Neuronal stem cell (in vitro differentiated cells): ENCODE measurements around the gene PPIA.

Experiments
- DNase-seq: peaks from one replicate; pipeline ENCODE4 v3.0.0-alpha.2; 2013; ENCODE audit warnings: low spot score
- H2AFZ ChIP-seq: one replicate; pipeline ENCODE4 v1.6.1; 2013; ENCODE audit warnings: mild to moderate bottlenecking, low read length, inconsistent platforms
- H2AK5ac ChIP-seq: 2 replicates; pipeline ENCODE4 v1.6.1; 2013; ENCODE audit warnings: low read depth, mild to moderate bottlenecking, inconsistent platforms, low read length, moderate library complexity, mixed read lengths
- H2BK120ac ChIP-seq: 2 replicates; pipeline ENCODE4 v1.6.1; 2013; ENCODE audit warnings: low read depth, mild to moderate bottlenecking, inconsistent platforms, low read length, moderate library complexity, mixed read lengths
- H2BK12ac ChIP-seq: one replicate; pipeline ENCODE4 v1.6.1; 2013; ENCODE audit warnings: low read length, inconsistent platforms
- H2BK15ac ChIP-seq: 2 replicates; pipeline ENCODE4 v1.6.1; 2013; ENCODE audit warnings: mild to moderate bottlenecking, low read length, inconsistent platforms, mixed read lengths
- H2BK5ac ChIP-seq: one replicate; pipeline ENCODE4 v1.6.1; 2013; ENCODE audit warnings: inconsistent platforms, mild to moderate bottlenecking, low read length, moderate library complexity
- H3K14ac ChIP-seq: one replicate; pipeline ENCODE4 v1.6.1; 2013; ENCODE audit warnings: low read length, inconsistent platforms
- H3K18ac ChIP-seq: 2 replicates; pipeline ENCODE4 v1.6.1; 2013; ENCODE audit warnings: low read length, inconsistent platforms
- H3K23ac ChIP-seq: 2 replicates; pipeline ENCODE4 v1.6.1; 2013; ENCODE audit warnings: low read depth, mild to moderate bottlenecking, mixed read lengths, low read length, inconsistent platforms; ENCODE audit not compliant: poor library complexity
- H3K27ac ChIP-seq: replicated peaks from 3 replicates; pipeline ENCODE4 v1.5.1; 2013; ENCODE audit warnings: low read length, inconsistent platforms
- H3K27me3 ChIP-seq, 3 experiments: 2 replicates each; pipeline ENCODE4 v1.6.1; 2013; ENCODE audit warnings: low read length in 3 of 3, mild to moderate bottlenecking in 2 of 3, inconsistent platforms in 1 of 3, low read depth in 1 of 3, mixed read lengths in 1 of 3, moderate library complexity in 1 of 3; ENCODE audit not compliant: control insufficient read depth in 3 of 3, insufficient read depth in 3 of 3
- H3K36me3 ChIP-seq, 2 donors: replicated peaks in 1 of 2; 2 replicates each; pipeline ENCODE4 v1.6.1; 2013; ENCODE audit warnings: low read length in 2 of 2; ENCODE audit not compliant: control insufficient read depth in 2 of 2, insufficient read depth in 2 of 2
- H3K4ac ChIP-seq: 2 replicates; pipeline ENCODE4 v1.6.1; 2013; ENCODE audit warnings: inconsistent platforms, mild to moderate bottlenecking, low read length, moderate library complexity
- H3K4me1 ChIP-seq, 2 donors: 1 replicate in 1 of 2; 2 replicates in 1 of 2; pipeline ENCODE4 v1.6.1; 2013; ENCODE audit warnings: low read length in 2 of 2, low read depth in 1 of 2; ENCODE audit not compliant: control insufficient read depth in 2 of 2, insufficient read depth in 1 of 2
- H3K4me2 ChIP-seq: one replicate; pipeline ENCODE4 v1.6.1; 2013; ENCODE audit warnings: mild to moderate bottlenecking, low read length, inconsistent platforms; ENCODE audit not compliant: insufficient read depth, poor library complexity, severe bottlenecking
- H3K4me3 ChIP-seq, 2 donors: 2 replicates each; pipeline ENCODE4 v1.5.1; 2013; ENCODE audit warnings: low read length in 2 of 2, mild to moderate bottlenecking in 2 of 2, inconsistent platforms in 1 of 2, moderate library complexity in 1 of 2
- H3K79me1 ChIP-seq: one replicate; pipeline ENCODE4 v1.6.1; 2013; ENCODE audit warnings: low read depth, mild to moderate bottlenecking, inconsistent platforms, low read length, moderate library complexity
- H3K9ac ChIP-seq: one replicate; pipeline ENCODE4 v1.6.1; 2013; ENCODE audit warnings: mild to moderate bottlenecking, low read depth, low read length, inconsistent platforms; ENCODE audit not compliant: poor library complexity
- H3K9me3 ChIP-seq, 2 donors: replicated peaks in 1 of 2; 2 replicates each; pipeline versions ENCODE3 to v1.6.1; 2013; ENCODE audit warnings: low read length in 2 of 2, mild to moderate bottlenecking in 2 of 2, inconsistent platforms in 1 of 2, low read depth in 1 of 2, mixed read lengths in 1 of 2, moderate library complexity in 1 of 2; ENCODE audit not compliant: control insufficient read depth in 2 of 2, insufficient read depth in 1 of 2
- H4K8ac ChIP-seq: one replicate; pipeline ENCODE4 v1.6.1; 2013; ENCODE audit warnings: low read depth, mild to moderate bottlenecking, inconsistent platforms, low read length, moderate library complexity
- H4K91ac ChIP-seq: one replicate; pipeline ENCODE4 v1.6.1; 2013; ENCODE audit warnings: low read length, low read depth, mild to moderate bottlenecking, inconsistent platforms; ENCODE audit not compliant: poor library complexity
- WGBS, 2 donors: extraction: QIAGEN DNeasy Blood & Tissue Kit; methylation state at CpG; one replicate each; pipeline ENCODE4 v1.1.7; 2013; ENCODE audit warnings: missing lambda C conversion rate in 2 of 2, mixed read lengths in 1 of 2; ENCODE audit not compliant: insufficient read length in 2 of 2, insufficient replicate concordance in 1 of 2; ENCODE audit errors: extremely low coverage in 2 of 2; 5-methylcytosine and 5-hydroxymethylcytosine counted together

The PPIA gene

DNA sequence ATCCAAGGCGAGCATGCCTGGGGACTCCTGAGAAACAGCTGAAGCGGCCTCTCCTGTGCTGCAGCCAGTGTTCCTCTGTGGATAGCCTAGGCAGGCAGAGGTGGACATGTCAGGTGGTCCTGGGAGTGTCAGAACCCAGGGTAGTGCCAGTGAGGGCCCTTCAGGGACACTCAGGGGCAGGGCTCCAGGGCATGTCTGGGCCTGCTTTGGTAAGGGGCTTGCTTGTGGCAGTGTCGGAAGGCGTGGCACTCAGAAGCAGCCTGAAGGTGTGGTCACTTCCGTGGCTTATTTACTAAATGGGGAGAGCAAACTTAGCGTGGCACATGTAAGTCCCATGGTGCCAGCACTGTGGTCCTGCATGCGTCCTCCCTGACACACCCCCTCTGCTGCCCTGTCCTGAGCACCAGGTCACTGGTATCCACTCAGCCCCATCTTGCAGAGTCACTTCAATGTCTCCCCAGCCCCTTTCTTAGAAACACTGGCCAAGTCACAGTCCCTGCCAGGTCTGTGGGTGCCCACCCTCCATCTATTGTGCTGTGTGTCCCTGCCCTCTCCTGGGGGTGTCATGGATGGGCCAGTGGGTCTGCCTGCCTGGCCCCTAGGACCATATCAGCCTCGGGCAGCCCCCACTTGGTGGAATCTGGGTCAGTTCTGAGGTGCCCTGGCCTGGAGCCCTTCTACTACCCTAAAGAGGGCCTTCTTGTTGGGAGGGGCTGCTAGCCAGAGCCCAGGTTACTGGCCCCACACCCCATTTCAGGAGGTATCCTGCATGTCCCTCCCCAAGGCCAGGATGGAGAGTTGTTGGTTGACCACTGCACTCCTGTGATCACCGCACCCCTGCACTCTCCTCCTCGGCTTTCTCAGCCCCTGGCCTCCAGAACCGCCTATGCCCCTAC lies 41.4 kb upstream of the PPIA start:
- H3K79me1 ChIP-seq: peaks cover 7% of the 10 kb centered on the region
- DNase-seq: no peak
- H3K4me3 ChIP-seq: no peak overlapping the region
- H3K23ac ChIP-seq: peak overlapping the region; percentile 87
- no peak overlapping the region for H2AFZ ChIP-seq
- peak overlapping the region; percentile 28 for H3K18ac ChIP-seq
- H3K36me3 ChIP-seq: peaks cover 24 to 48% of the 10 kb centered on the region in 2 donors
- H3K14ac ChIP-seq: no peak overlapping the region
- no peaks in the 10 kb centered on the region for H3K27me3 ChIP-seq
- H3K4me2 ChIP-seq: no peak overlapping the region
- peak overlapping the region; percentile 61 for H2AK5ac ChIP-seq
- peak overlapping the region; percentile 89 for H2BK5ac ChIP-seq
- H2BK120ac ChIP-seq: peak overlapping the region; percentile 83
- H2BK12ac ChIP-seq: peak overlapping the region; percentile 63
- peak overlapping the region; percentile 23 for H4K8ac ChIP-seq
- WGBS, 2 donors: no CpG with 5 or more reads among the region's 11 CpGs
- H3K9ac ChIP-seq: no peak overlapping the region
- no peak overlapping the region for H3K27ac ChIP-seq
- no peaks in the 10 kb centered on the region for H3K9me3 ChIP-seq
- no peak overlapping the region for H4K91ac ChIP-seq
- peak overlapping the region; percentile 26 for H2BK15ac ChIP-seq
- peaks cover 5 to 10% of the 10 kb centered on the region in 2 donors for H3K4me1 ChIP-seq
- H3K4ac ChIP-seq: peak overlapping the region; percentile 72

DNA sequence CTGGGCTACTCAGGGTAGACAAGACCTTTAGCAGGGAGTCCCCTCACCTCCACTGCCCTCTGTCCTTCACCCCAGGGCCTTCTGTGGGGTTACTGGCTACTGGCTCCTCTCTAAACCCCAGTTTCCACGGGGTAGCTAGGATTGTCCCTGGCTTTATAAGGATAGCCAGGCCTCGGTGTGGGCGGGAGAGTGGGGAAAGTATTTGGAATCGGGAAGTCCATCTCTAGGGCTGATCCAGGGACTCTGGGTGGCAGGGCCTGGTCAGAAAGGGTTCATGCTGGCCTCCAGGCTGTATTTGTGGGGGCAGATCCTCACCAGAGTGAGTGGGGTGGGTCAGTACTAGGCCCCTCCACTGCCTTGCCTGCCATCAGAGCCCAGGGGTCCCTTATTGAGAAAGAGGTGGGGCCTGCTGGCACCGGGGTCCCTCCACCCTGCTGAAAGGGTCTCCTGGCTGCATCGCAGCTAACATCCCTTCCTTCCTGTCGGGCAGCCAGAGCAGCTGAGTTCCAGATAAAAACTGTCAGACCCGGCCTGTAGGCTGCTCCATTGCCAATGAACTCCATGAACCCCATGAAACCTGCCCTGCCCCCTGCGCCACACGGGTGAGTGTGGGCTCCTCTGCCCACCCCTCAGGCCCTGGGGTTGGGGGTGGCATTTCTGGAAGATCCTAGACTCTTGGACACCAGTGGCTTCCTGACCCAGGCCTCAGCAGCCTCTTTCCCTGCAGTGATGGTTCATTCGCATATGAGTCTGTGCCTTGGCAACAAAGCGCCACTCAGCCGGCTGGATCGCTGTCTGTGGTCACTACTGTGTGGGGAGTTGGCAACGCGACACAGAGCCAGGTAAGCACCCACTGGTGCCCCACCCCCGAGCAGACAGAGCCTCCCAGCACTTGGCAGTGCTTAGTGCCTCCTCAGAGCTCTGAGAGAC lies 40.5 kb upstream of the PPIA start:
- Histone ChIP-seq H3K14ac (no peak overlapping the region), H3K4me3 (no peak overlapping the region), H3K9me3 (no peaks in the 10 kb centered on the region), H3K23ac (peak overlapping the region; percentile 55), H3K36me3 (peaks cover 29 to 48% of the 10 kb centered on the region in 2 donors), H2BK12ac (no peak overlapping the region), H3K18ac (peak overlapping the region; percentile 28), H3K27ac (no peak overlapping the region), H3K4me1 (peaks cover 3 to 10% of the 10 kb centered on the region in 2 donors), H2BK15ac (no peak overlapping the region), H3K4me2 (no peak overlapping the region), H3K27me3 (no peaks in the 10 kb centered on the region), H2AFZ (no peak overlapping the region), H4K91ac (no peak overlapping the region), H3K9ac (no peak overlapping the region), H2BK120ac (no peak overlapping the region), H2BK5ac (peak overlapping the region; percentile 89), H3K79me1 (peaks cover 7% of the 10 kb centered on the region), H4K8ac (peak overlapping the region; percentile 23), H2AK5ac (no peak overlapping the region), H3K4ac (no peak overlapping the region)
- no peak for DNase-seq
- WGBS, 2 donors: no CpG with 5 or more reads among the region's 17 CpGs

DNA sequence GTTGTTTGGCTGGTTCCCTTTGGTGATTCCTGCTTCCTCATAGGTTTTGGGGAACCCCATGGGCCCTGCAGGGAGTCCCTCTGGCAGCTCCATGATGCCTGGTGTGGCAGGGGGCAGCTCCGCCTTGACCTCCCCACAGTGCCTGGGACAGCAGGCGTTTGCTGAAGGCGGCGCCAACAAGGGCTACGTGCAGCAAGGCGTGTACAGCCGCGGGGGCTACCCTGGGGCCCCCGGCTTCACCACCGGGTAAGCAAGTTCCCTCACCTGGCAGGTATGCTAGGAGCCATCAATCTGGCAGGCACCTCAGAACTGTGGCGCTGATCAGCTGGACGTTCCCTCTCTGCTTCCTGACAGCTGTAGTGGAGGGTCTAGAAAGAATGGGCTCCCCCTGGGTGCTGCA lies 39.6 kb upstream of the PPIA start:
- H3K27me3 ChIP-seq: no peaks in the 10 kb centered on the region
- H3K36me3 ChIP-seq: peaks cover 35 to 49% of the 10 kb centered on the region in 2 donors
- no peak overlapping the region for H4K91ac ChIP-seq
- no peaks in the 10 kb centered on the region for H3K9me3 ChIP-seq
- H2AFZ ChIP-seq: no peak overlapping the region
- no peak overlapping the region for H2BK15ac ChIP-seq
- no peak overlapping the region for H3K4me2 ChIP-seq
- H3K4me1 ChIP-seq: peaks cover 0 to 6% of the 10 kb centered on the region in 2 donors
- H3K14ac ChIP-seq: no peak overlapping the region
- no peak overlapping the region for H3K4me3 ChIP-seq
- DNase-seq: no peak
- H3K9ac ChIP-seq: peak overlapping the region; percentile 70
- H2BK5ac ChIP-seq: no peak overlapping the region
- no peak overlapping the region for H2BK12ac ChIP-seq
- peaks cover 4% of the 10 kb centered on the region for H3K79me1 ChIP-seq
- H3K4ac ChIP-seq: no peak overlapping the region
- no CpG with 5 or more reads among the region's 12 CpGs for WGBS, 2 donors
- H2BK120ac ChIP-seq: no peak overlapping the region
- H2AK5ac ChIP-seq: no peak overlapping the region
- no peak overlapping the region for H3K27ac ChIP-seq
- H3K23ac ChIP-seq: no peak overlapping the region
- no peak overlapping the region for H3K18ac ChIP-seq
- no peak overlapping the region for H4K8ac ChIP-seq

DNA sequence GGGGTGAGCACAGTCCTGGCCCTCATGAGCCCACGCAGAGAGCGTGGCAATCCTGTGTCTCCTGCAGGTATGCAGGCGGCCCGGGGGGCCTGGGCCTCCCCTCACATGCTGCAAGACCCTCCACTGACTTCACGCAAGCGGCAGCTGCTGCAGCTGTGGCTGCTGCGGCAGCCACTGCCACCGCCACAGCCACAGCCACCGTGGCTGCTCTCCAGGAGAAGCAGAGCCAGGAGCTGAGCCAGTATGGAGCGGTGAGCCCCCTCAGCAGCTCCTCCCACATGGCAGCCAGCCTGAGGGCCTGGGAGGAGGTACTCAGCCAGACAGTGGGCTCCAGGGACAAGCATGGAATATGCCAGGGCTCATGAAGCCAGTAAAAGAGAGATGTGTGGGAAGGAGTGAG lies 39.2 kb upstream of the PPIA start:
- H4K8ac ChIP-seq: no peak overlapping the region
- DNase-seq: no peak
- no peak overlapping the region for H3K23ac ChIP-seq
- no peak overlapping the region for H3K4me3 ChIP-seq
- no peak overlapping the region for H3K4ac ChIP-seq
- H3K79me1 ChIP-seq: peaks cover 4% of the 10 kb centered on the region
- H3K36me3 ChIP-seq: peaks cover 36 to 53% of the 10 kb centered on the region in 2 donors
- H3K14ac ChIP-seq: no peak overlapping the region
- H2BK5ac ChIP-seq: no peak overlapping the region
- no peak overlapping the region for H2AK5ac ChIP-seq
- no peaks in the 10 kb centered on the region for H3K27me3 ChIP-seq
- no peaks in the 10 kb centered on the region for H3K9me3 ChIP-seq
- no peak overlapping the region for H3K18ac ChIP-seq
- no peak overlapping the region for H3K27ac ChIP-seq
- no peak overlapping the region for H2BK15ac ChIP-seq
- no peak overlapping the region for H4K91ac ChIP-seq
- no peak overlapping the region for H3K4me2 ChIP-seq
- H2BK12ac ChIP-seq: no peak overlapping the region
- H2AFZ ChIP-seq: no peak overlapping the region
- H2BK120ac ChIP-seq: no peak overlapping the region
- peaks cover 0 to 6% of the 10 kb centered on the region in 2 donors for H3K4me1 ChIP-seq
- no peak overlapping the region for H3K9ac ChIP-seq
- WGBS, 2 donors: no CpG with 5 or more reads among the region's 10 CpGs
